PC-3 (cell line): ENCODE data around the gene S100PBP. TPM values are rescaled to one million over a fixed set of nuclear protein-coding genes. Genes with fewer than 3 reads are reported as not detected.

Experiments used
- ATAC-seq: fragments of 200-7000 bp; cut with Tn5 transposase; 2 replicates; pipeline ENCODE4 v1.9.1; 2020; ENCODE audit warnings: mild to moderate bottlenecking, moderate library complexity
- Bru-seq: library from RNA; stranded (reverse); fragments of 400-500 nt; gene quantifications from one replicate; lab custom pipeline; 2021; lab: Mats Ljungman, UMichigan
- BruChase-seq, 2 experiments: library from RNA; stranded (reverse); fragments of 400-500 nt; gene quantifications; one replicate each; lab custom pipeline; 2021; lab: Mats Ljungman, UMichigan
- BruUV-seq: library from RNA; stranded (reverse); fragments of 400-500 nt; replicated peaks from 2 replicates; lab custom pipeline; 2021; lab: Mats Ljungman, UMichigan
- CTCF ChIA-PET: fragments of 300-600 bp; sonication (Branson Sonifier 250); formaldehyde crosslinking; loops from one replicate; lab custom pipeline; 2022; ENCODE audit warnings: antibody characterized with exemption; lab: Charles Lee
- POLR2A ChIA-PET: fragments of 300-600 bp; sonication (Branson Sonifier 250); formaldehyde crosslinking; loops from one replicate; lab custom pipeline; 2022; ENCODE audit warnings: antibody characterized with exemption; ENCODE audit not compliant: unreplicated experiment; lab: Charles Lee
- DNase-seq: peaks from one replicate; pipeline ENCODE4 v3.0.0-alpha.2; 2015
- H2AFZ ChIP-seq: fragments of 300-600 bp; sonication (generic); 2 replicates; pipeline ENCODE4 v1.6.0; 2016; ENCODE audit warnings: antibody characterized with exemption, low read length
- H3F3A ChIP-seq: fragments of 300-600 bp; sonication (generic); one replicate; pipeline ENCODE4 v1.6.0; 2017; ENCODE audit warnings: antibody characterized with exemption, low read length, control low read depth, mild to moderate bottlenecking; ENCODE audit not compliant: unreplicated experiment
- H3K27ac ChIP-seq: fragments of 300-600 bp; sonication (generic); 2 replicates; pipeline ENCODE4 v1.5.1; 2016; ENCODE audit warnings: mild to moderate bottlenecking, low read length
- H3K27me3 ChIP-seq: fragments of 300-600 bp; sonication (generic); 2 replicates; pipeline ENCODE4 v1.6.1; 2016; ENCODE audit warnings: low read length, mixed read lengths
- H3K36me3 ChIP-seq: fragments of 300-600 bp; sonication (generic); 2 replicates; pipeline ENCODE4 v1.6.1; 2016; ENCODE audit warnings: low read depth, mixed run types, low read length, mixed read lengths
- H3K4me1 ChIP-seq: fragments of 300-600 bp; sonication (generic); 2 replicates; pipeline ENCODE4 v1.5.1; 2016; ENCODE audit warnings: low read length; ENCODE audit not compliant: insufficient read depth
- H3K4me2 ChIP-seq: fragments of 300-600 bp; sonication (generic); 2 replicates; pipeline ENCODE4 v1.6.0; 2016; ENCODE audit warnings: low read length
- H3K4me3 ChIP-seq: fragments of 300-600 bp; sonication (generic); 2 replicates; pipeline ENCODE4 v1.5.1; 2016; ENCODE audit warnings: mild to moderate bottlenecking, low read length, mixed read lengths
- H3K79me2 ChIP-seq: fragments of 300-600 bp; sonication (generic); 2 replicates; pipeline ENCODE4 v1.6.1; 2017; ENCODE audit warnings: low read length, mixed read lengths
- H3K9ac ChIP-seq: fragments of 300-600 bp; sonication (generic); 2 replicates; pipeline ENCODE4 v1.6.0; 2016; ENCODE audit warnings: mild to moderate bottlenecking, low read length
- H3K9me2 ChIP-seq: fragments of 300-600 bp; sonication (generic); replicated peaks from 2 replicates; pipeline ENCODE4 v1.6.1; 2016; ENCODE audit warnings: mixed run types, low read length, mixed read lengths
- H3K9me3 ChIP-seq: fragments of 300-600 bp; sonication (generic); 2 replicates; pipeline ENCODE4 v1.6.1; 2016; ENCODE audit warnings: low read length, mixed read lengths
- H4K20me1 ChIP-seq: fragments of 300-600 bp; sonication (generic); 2 replicates; pipeline ENCODE4 v1.6.1; 2016; ENCODE audit warnings: low read length, mixed read lengths
- EZH2 ChIP-seq: fragments of 300-600 bp; sonication (generic); IDR thresholded peaks from one replicate; pipeline ENCODE4 v1.6.1; 2017; ENCODE audit warnings: antibody characterized with exemption, mild to moderate bottlenecking, low read length; ENCODE audit not compliant: unreplicated experiment
- EZH2phosphoT487 ChIP-seq: fragments of 300-600 bp; sonication (generic); IDR thresholded peaks from 2 replicates; pipeline ENCODE4 v1.6.1; 2018; ENCODE audit warnings: mild to moderate bottlenecking, antibody characterized with exemption, low read length, borderline replicate concordance
- intact Hi-C: fragments of 100-400 bp; cut with micrococcal nuclease; formaldehyde crosslinking; loops from 2 replicates; pipeline ENCODE4 v1.9.0; 2023
- long read RNA-seq: library from polyadenylated mRNA; unstranded; transcript quantifications from one replicate; pipeline ENCODE4 v2.0.0, GENCODE V29; 2021; ENCODE audit not compliant: unreplicated experiment
- total RNA-seq: library from RNA; depleted of rRNA; stranded (reverse); fragments of >200 nt; gene quantifications from 2 replicates; pipeline ENCODE4 v1.2.3, GENCODE V29; 2014; rRNA removed
- TF ChIP-seq, protein P1 (sequence below): fragments of 300-600 bp; sonication (generic); conservative IDR thresholded peaks from 2 replicates; pipeline ENCODE4 v1.5.1; 2017; ENCODE audit warnings: antibody characterized with exemption, low read depth, mild to moderate bottlenecking, low read length

Gene S100PBP
- total RNA-seq: 13.2 and 13.8 TPM in 2 replicates
- percentile 78 among the genes with signal in this experiment for Bru-seq, nascent RNA
- BruChase-seq, experiment 1, labeled RNA remaining after a 6-hour chase: percentile 78 among the genes with signal in this experiment
- BruChase-seq, experiment 2, labeled RNA remaining after a 2-hour chase: percentile 82 among the genes with signal in this experiment
- long read RNA-seq, full-length matches to known transcripts: 15 of 53 reads
- long read RNA-seq, partial matches to known transcripts: 23 of 53 reads
- long read RNA-seq, other reads (novel, unspliced or antisense): 15 of 53 reads

DNA sequence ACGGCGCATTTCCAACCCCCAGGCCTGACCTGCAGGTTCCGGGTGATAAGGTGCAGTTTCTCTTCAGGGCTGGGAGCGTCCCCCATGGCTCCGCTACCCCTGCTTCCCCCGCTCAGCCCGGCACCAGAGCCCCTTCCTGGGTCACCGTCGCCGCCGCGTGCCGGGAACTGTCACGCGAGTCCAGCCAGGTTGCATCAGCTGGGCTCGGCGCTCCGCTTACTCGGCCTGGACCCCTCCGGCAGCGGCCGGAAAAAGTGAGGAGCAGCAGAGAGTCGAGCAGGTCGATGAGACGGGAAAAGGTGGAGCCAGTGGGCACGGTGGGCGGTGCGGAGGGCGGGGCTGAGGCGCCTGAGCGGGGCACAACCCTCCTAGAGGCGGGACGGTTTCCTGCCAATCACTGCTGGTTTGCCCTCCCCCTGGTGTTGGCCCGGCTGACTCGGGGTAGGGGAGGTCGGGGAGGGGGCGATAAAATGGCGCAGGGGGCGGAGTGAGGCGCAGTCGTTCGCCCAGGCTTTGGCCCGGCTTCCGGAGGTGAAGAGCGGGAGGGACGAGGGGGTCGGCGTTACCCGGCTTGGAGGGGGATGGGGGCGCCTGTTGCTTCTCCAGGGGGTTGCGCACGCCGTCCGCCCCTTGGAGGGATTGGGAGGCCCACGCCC is at the start of gene S100PBP, which contains the start of gene YARS1:
Gene S100PBP (plus strand): TSS at position 495 of the 656 bp plus-strand sequence. CDS start 8,447 bp downstream, outside the sequence.
Gene YARS1 (minus strand): TSS at position 200 of the 656 bp plus-strand sequence. CDS start 114 bp downstream, at position 86.
- peak; percentile 98 for DNase-seq
- POLR2A ChIA-PET: interaction anchor here (0.6 kb wide), 1 partner anchor 136 kb away, joined by 4 read pairs; no protein-coding TSS in a partner anchor

GRCh38 chr1:32768110-32768850 is 49.2 kb upstream of the S100PBP start:
- H3K79me2 ChIP-seq: peaks cover 49% of the 10 kb centered on the region
- CTCF ChIA-PET: interaction anchor here (1.1 kb wide), 1 partner anchor 26 kb away, joined by 3 read pairs; no protein-coding TSS in a partner anchor
- intact Hi-C loops: no loop called here
- H4K20me1 ChIP-seq: peaks cover 4% of the 10 kb centered on the region; the same call in 1 of the 2 replicates
- no peaks in the 10 kb centered on the region for H3K27me3 ChIP-seq
- H3K9me2 ChIP-seq: no peaks in the 10 kb centered on the region
- no peaks in the 10 kb centered on the region for H3F3A ChIP-seq
- H3K4me2 ChIP-seq: no peak overlapping the region
- H2AFZ ChIP-seq: no peak overlapping the region
- no peak overlapping the region for H3K9ac ChIP-seq
- no peak for DNase-seq
- TF ChIP-seq EZH2 (no peak), EZH2phosphoT487 (no peak)
- TF ChIP-seq, protein P1, sequence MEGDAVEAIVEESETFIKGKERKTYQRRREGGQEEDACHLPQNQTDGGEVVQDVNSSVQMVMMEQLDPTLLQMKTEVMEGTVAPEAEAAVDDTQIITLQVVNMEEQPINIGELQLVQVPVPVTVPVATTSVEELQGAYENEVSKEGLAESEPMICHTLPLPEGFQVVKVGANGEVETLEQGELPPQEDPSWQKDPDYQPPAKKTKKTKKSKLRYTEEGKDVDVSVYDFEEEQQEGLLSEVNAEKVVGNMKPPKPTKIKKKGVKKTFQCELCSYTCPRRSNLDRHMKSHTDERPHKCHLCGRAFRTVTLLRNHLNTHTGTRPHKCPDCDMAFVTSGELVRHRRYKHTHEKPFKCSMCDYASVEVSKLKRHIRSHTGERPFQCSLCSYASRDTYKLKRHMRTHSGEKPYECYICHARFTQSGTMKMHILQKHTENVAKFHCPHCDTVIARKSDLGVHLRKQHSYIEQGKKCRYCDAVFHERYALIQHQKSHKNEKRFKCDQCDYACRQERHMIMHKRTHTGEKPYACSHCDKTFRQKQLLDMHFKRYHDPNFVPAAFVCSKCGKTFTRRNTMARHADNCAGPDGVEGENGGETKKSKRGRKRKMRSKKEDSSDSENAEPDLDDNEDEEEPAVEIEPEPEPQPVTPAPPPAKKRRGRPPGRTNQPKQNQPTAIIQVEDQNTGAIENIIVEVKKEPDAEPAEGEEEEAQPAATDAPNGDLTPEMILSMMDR: no peak
- H3K27ac ChIP-seq: peak overlapping the region; percentile 11; the same call in 1 of the 2 replicates
- H3K4me1 ChIP-seq: peaks cover 29% of the 10 kb centered on the region
- peaks cover 23% of the 10 kb centered on the region; the same call in 1 of the 2 replicates for H3K36me3 ChIP-seq
- no peak for ATAC-seq
- POLR2A ChIA-PET: interaction anchor here (0.6 kb wide), 1 partner anchor 64 kb away, joined by 6 read pairs; no protein-coding TSS in a partner anchor
- H3K9me3 ChIP-seq: no peaks in the 10 kb centered on the region
- H3K4me3 ChIP-seq: no peak overlapping the region
- no TSS peak for BruUV-seq

More for the DNA sequence above, at the start of gene S100PBP, which contains the start of gene YARS1:
- Histone ChIP-seq H3F3A (no peaks in the 10 kb centered on the region), H3K27ac (peak within 1 kb of the TSS; percentile 83), H3K36me3 (no peaks in the 10 kb centered on the region), H3K79me2 (peaks cover 82% of the 10 kb centered on the region), H3K9me3 (no peaks in the 10 kb centered on the region), H3K4me1 (peaks cover 29% of the 10 kb centered on the region), H3K27me3 (no peaks in the 10 kb centered on the region), H2AFZ (peak within 1 kb of the TSS; percentile 90), H3K4me3 (peak within 1 kb of the TSS; percentile 89), H3K9ac (peak within 1 kb of the TSS; percentile 97), H4K20me1 (no peaks in the 10 kb centered on the region), H3K4me2 (peak within 1 kb of the TSS; percentile 83), H3K9me2 (no peaks in the 10 kb centered on the region)
- intact Hi-C loops: loop anchor here (2.0 kb wide), 1 partner anchor 18 kb away; no protein-coding TSS in a partner anchor
- CTCF ChIA-PET: interaction anchor here (1.1 kb wide), 1 partner anchor 105 kb away, joined by 3 read pairs; no protein-coding TSS in a partner anchor
- BruUV-seq: no TSS peak
- peak; percentile 92 for ATAC-seq
- no peak for TF ChIP-seq EZH2
- TF ChIP-seq EZH2phosphoT487: no peak
- TF ChIP-seq, protein P1: no peak
